ENCODE results near the gene AKT2. TPM values are rescaled to one million over a fixed set of nuclear protein-coding genes. Genes with fewer than 3 reads are reported as not detected.

AKT2 gene
- total RNA-seq, 3 donors from 2014 or later = 98.4 to 139 (median 103) TPM

GRCh38 chr19:40231544-40232424 is 53.4 kb downstream of the AKT2 start:
- intact Hi-C loops (cut with DNase I, micrococcal nuclease) = no loop called here
- Histone ChIP-seq H3K4me3 (no peak overlapping the region), H3K9me3 (no peaks in the 10 kb centered on the region), H3K36me3 (ENCODE audit: low read depth) (peaks cover 8% of the 10 kb centered on the region), H3K4me1 (ENCODE audit: low read depth) (no peaks in the 10 kb centered on the region)
- ATAC-seq = peak; percentile 24
- DNase-seq = no peak
- no peak for TF ChIP-seq CTCF (IDR thresholded peaks at IDR 0.05)

- Histone ChIP-seq H3K9me3 (no peaks in the 10 kb centered on the region), H3K36me3 (ENCODE audit: low read depth) (peaks cover 6% of the 10 kb centered on the region), H3K4me1 (ENCODE audit: low read depth) (peaks cover 6% of the 10 kb centered on the region), H3K4me3 (no peak overlapping the region)
- intact Hi-C loops (cut with DNase I, micrococcal nuclease) = no loop called here
- DNase-seq = no peak
- ATAC-seq = no peak
- no peak for TF ChIP-seq CTCF (IDR thresholded peaks at IDR 0.05)
Observed at GRCh38 chr19:40231057-40231456, 54.1 kb downstream of the AKT2 start.

- no peak for DNase-seq
- H3K36me3 ChIP-seq (ENCODE audit: low read depth) = no peaks in the 10 kb centered on the region
- H3K4me3 ChIP-seq = no peak overlapping the region
- intact Hi-C loops (cut with DNase I, micrococcal nuclease) = loop anchor here in 1 of 2 donors (10.0 kb wide), 1 partner anchor 85 kb away; no protein-coding TSS in a partner anchor
- no peaks in the 10 kb centered on the region for H3K9me3 ChIP-seq
- no peak for TF ChIP-seq CTCF (IDR thresholded peaks at IDR 0.05)
- H3K4me1 ChIP-seq (ENCODE audit: low read depth) = peaks cover 9% of the 10 kb centered on the region
- ATAC-seq = no peak
Observed at GRCh38 chr19:40229926-40230417, 55.2 kb downstream of the AKT2 start.

GRCh38 chr19:40229484-40229883 is 55.7 kb downstream of the AKT2 start:
- no peak for ATAC-seq

GRCh38 chr19:40228863-40229262 is 56.3 kb downstream of the AKT2 start:
- intact Hi-C loops (cut with DNase I, micrococcal nuclease) = loop anchor here in 1 of 2 donors (10.0 kb wide), 1 partner anchor 84 kb away; no protein-coding TSS in a partner anchor
- H3K36me3 ChIP-seq (ENCODE audit: low read depth) = no peaks in the 10 kb centered on the region
- TF ChIP-seq CTCF (IDR thresholded peaks at IDR 0.05) = no peak

More at GRCh38 chr19:40229484-40229883, 55.7 kb downstream of the AKT2 start:
- intact Hi-C loops (cut with DNase I, micrococcal nuclease) = loop anchor here in 1 of 2 donors (10.0 kb wide), 1 partner anchor 85 kb away; no protein-coding TSS in a partner anchor
- H3K4me1 ChIP-seq (ENCODE audit: low read depth) = peaks cover 9% of the 10 kb centered on the region
- no peak overlapping the region for H3K4me3 ChIP-seq
- DNase-seq = no peak
- H3K36me3 ChIP-seq (ENCODE audit: low read depth) = no peaks in the 10 kb centered on the region
- H3K9me3 ChIP-seq = no peaks in the 10 kb centered on the region
- no peak for TF ChIP-seq CTCF (IDR thresholded peaks at IDR 0.05)

More at GRCh38 chr19:40228863-40229262, 56.3 kb downstream of the AKT2 start:
- Histone ChIP-seq H3K4me3 (no peak overlapping the region), H3K9me3 (no peaks in the 10 kb centered on the region), H3K4me1 (ENCODE audit: low read depth) (peaks cover 9% of the 10 kb centered on the region)
- DNase-seq (no peak), ATAC-seq (no peak)

Data from mucosa of descending colon (tissue), 3 donors.